GM19193 (cell line): ENCODE measurements around the gene DYRK1B.
A peak's percentile ranks its signal among the peaks of the same experiment; 100 is the strongest.

Source experiments
- POLR2A ChIP-seq: IDR thresholded peaks from 4 replicates; pipeline ENCODE4 v1.6.1; 2011; ENCODE audit not compliant: insufficient read depth, insufficient read length; ENCODE audit errors: extremely low read depth

The DYRK1B gene

GRCh38 chr19:39819786-39820185, 14.2 kb downstream of the DYRK1B start:
- no peak for TF ChIP-seq POLR2A

DNA sequence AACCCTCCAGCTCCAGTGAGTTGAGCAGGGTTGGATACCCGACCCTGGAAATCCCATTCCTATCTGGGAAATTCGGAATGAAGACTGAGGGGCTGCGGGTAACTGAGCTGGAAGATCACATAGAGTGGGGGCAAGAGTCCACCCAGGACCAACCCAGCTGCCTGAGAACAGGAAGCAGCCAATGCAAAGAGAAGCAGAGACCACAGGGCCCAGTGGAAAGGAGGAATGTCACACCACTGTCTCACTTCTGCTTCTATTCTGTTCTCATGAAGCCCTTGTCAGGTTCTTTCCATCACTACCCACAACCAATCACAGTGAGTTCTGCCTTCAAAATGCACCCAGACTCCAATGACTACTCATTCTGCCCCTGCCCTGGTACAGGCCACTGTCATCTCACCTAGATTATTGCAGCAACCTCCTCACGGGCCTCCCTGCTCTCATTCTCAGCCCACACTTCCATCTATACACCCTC, 15.3 kb downstream of the DYRK1B start:
- peak; percentile 29 for TF ChIP-seq POLR2A

- no peak for TF ChIP-seq POLR2A
Measured at GRCh38 chr19:39817888-39818561, 15.9 kb downstream of the DYRK1B start.

DNA sequence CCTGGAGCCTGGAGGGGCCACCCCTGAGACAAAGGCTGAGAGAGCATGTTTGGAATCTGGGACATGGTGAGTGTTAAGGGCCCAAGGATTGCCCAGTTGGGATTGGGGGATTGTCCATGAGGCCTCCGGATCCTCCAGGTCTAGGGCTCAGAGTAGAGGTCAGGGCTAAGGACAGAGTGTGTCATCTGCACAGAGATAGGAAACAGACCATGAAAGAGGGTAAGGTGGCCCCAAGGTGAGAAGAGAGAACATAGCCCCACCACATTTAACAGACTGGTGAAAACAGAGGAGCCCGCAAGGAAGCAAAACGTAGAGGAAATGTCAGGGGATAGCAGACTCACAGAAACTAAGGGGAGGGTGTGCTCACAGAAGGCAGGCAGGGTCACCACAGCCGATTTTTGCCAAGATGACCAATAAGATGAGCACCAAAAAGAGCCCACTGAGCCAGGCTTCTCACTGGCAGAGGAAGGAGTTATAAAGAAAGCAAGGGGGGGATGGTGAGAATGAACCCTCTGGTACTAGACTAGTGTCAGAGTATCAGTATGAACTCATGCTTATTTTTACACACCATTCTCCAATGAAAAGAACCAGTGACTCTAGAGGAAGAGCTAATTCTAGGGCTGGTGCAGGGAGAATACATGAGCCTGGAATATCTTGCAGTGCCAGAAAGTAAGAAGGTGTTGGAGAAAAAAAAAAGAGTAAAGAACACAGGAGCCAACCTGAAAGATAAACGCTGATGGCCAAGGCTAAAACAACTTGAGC, 17.5 kb downstream of the DYRK1B start:
- no peak for TF ChIP-seq POLR2A

GRCh38 chr19:39814595-39814994, 19.4 kb downstream of the DYRK1B start:
- no peak for TF ChIP-seq POLR2A

GRCh38 chr19:39813264-39813993, 20.5 kb downstream of the DYRK1B start:
- no peak for TF ChIP-seq POLR2A

DNA sequence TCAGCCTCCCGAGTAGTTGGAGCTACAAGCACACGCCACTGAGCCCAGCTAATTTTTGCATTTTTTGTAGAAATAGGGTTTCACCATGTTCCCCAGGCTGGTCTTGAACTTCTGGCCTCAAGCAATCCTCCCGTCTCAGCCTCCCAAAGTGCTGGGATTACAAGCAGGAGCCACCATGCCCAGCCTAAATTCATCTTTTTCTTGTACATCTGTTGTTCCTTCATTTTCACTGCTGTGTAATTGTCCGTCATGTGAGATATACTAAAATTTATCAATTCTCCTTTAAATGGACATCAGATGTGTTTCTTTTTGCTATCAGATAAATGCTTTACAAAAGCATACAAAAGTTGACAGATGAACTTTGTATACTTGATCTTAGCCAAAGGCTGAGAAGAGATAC, 22.9 kb downstream of the DYRK1B start:
- no peak for TF ChIP-seq POLR2A

DNA sequence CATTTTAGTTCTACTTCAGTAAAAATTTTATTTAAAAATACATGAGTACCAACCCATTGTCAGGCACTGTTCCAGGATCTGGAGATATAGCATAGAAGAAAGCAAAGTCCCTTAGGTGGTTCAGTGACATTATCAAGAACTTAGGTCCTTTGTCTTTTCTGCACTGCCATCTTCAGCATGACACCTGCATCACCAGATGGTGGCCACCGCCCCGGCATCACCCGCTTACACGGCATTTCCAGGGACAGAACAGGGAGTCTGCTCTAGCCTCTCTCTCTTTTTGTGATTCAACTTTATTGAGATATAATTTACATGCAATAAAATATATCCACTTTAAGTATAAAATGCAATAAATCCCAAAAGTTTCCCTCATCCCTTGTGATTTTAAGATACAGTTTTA, 23.5 kb downstream of the DYRK1B start:
- TF ChIP-seq POLR2A = no peak

DNA sequence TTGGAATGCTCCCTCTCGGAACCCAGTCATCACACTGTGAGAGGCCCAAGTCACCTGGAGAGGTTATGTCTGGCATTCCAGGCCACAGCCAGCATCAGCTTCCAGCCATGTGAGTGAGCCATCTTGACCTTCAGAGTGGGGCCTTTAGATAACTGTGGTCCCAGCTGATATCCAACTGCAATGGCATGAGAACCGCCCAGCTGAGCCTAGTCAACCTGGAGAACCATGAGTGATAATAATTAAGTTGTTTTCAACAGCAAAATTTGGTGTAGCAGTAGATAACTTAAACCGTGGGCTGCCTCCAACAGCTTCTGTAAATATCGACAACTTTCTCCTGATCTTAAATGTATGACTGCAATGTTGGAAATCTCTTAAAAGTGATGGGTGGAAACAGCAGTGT, 24.6 kb downstream of the DYRK1B start:
- no peak for TF ChIP-seq POLR2A

- TF ChIP-seq POLR2A = no peak
Measured at GRCh38 chr19:39807846-39808364, 26.1 kb downstream of the DYRK1B start.

GRCh38 chr19:39805104-39805503, 28.9 kb downstream of the DYRK1B start:
- no peak for TF ChIP-seq POLR2A

DNA sequence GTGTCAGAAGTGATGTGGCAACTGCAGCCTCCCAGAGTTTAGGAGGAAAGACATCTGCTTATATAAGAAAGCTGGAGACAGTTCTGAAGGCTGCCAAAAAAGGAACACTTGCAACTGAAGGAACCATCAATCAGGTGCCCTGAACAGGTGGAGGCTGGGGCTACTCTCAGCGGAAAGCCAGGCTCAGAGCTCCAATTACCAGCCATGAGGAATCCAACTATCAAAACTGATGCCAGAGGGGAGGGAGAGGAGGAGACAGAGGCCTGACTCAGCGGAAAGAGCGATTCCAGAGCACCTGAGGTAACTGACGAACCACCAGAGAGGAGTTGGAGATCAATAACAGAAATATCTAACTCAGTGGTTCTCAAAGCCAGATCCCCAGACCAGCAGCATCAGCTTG, 31.0 kb downstream of the DYRK1B start:
- no peak for TF ChIP-seq POLR2A

DNA sequence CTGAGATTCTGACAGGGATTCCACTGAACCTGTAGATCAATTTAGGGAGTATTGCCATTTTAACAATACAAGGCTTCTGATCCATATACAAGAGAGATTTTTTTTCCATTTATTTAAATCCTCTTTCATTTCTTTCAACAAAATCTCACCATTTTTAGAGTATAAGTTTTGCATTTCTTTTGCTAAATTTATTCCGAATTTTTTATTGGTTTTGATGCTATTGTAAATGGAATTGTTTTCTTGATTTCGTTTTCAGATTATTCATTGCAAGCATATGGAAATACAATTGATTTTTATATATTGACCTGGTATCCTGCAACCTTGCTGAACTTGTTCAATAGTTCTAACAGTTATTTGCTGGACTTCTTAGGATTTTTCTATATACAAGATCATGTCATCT, 36.9 kb downstream of the DYRK1B start:
- TF ChIP-seq POLR2A = no peak

DNA sequence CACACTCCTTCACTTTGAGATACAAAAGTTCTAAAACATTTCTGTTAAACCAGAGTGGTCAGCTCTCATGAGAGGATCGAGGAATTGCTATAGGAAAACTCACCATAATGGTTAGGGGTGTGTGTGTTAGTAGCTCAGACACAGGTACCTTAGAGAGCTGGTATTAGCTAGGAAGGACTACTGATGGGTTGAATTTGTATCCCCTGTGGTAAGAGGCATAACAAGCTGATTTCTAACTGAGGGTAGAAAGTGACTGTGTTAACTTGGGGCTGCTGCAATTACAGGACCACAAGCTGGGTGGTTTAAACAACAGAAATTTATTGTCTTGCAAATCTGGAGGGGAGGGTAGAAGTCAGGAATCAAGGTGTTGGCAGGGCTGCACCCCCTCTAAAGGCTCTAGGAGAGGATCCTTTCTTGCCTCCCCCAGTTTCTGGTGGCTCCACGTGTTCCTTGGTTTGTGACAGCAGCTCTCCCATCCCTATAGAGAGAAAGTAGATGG, 37.9 kb downstream of the DYRK1B start:
- TF ChIP-seq POLR2A = no peak

DNA sequence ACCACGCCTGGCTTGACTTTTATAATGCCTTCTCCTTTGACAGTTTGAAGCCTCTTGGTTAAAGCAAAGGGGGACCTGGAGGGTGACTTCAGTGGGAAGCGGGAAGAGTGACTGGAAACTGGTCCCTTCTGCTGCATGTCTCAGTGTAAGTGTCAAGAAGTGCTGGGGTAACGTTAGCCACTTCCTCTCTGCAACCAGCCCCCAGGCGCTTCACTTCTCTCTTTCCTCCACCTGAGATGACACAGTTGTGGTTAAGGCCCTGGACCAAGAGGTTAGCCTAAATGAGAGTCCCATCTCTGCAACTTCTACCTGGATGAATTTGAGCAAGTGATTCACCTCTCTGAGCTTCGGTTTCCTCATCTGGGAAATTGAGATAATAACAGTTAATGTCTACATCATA, 39.0 kb downstream of the DYRK1B start:
- no peak for TF ChIP-seq POLR2A
